H9 (cell line): Measurements from ENCODE around the gene SCUBE1. TPM values are rescaled to one million over a fixed set of nuclear protein-coding genes. Genes with fewer than 3 reads are reported as not detected.

Experiments used
- DNase-seq: peaks from one replicate; pipeline ENCODE4 v3.0.0-alpha.2; 2017
- H2AFZ ChIP-seq: one replicate; pipeline ENCODE4 v1.6.1; 2013; ENCODE audit warnings: mild to moderate bottlenecking, low read length, control low read depth, moderate library complexity
- H2AK5ac ChIP-seq: 2 replicates; pipeline ENCODE4 v1.6.1; 2013; ENCODE audit warnings: low read length, control low read depth, mixed read lengths; ENCODE audit not compliant: insufficient read length
- H2BK120ac ChIP-seq: one replicate; pipeline ENCODE4 v1.6.1; 2013; ENCODE audit warnings: low read depth, mild to moderate bottlenecking, low read length, control low read depth, inconsistent platforms; ENCODE audit not compliant: poor library complexity, severe bottlenecking
- H2BK12ac ChIP-seq: 2 replicates; pipeline ENCODE4 v1.6.1; 2013; ENCODE audit warnings: low read length, control low read depth, mixed read lengths, low read depth; ENCODE audit not compliant: insufficient read length
- H2BK15ac ChIP-seq: 2 replicates; pipeline ENCODE4 v1.6.1; 2013; ENCODE audit warnings: low read depth, low read length, control low read depth
- H2BK20ac ChIP-seq: one replicate; pipeline ENCODE4 v1.6.1; 2013; ENCODE audit warnings: low read depth, mild to moderate bottlenecking, low read length, control low read depth, inconsistent platforms; ENCODE audit not compliant: poor library complexity, severe bottlenecking
- H2BK5ac ChIP-seq: 2 replicates; pipeline ENCODE4 v1.6.1; 2013; ENCODE audit warnings: low read length, control low read depth, mixed read lengths; ENCODE audit not compliant: insufficient read length
- H3K14ac ChIP-seq: 2 replicates; pipeline ENCODE4 v1.6.1; 2013; ENCODE audit warnings: low read length, control low read depth; ENCODE audit not compliant: insufficient read depth
- H3K18ac ChIP-seq: 2 replicates; pipeline ENCODE4 v1.6.1; 2013; ENCODE audit warnings: low read depth, mild to moderate bottlenecking, mixed read lengths, low read length, control low read depth; ENCODE audit not compliant: insufficient read length
- H3K23ac ChIP-seq: 2 replicates; pipeline ENCODE4 v1.6.1; 2013; ENCODE audit warnings: low read length, control low read depth, mixed read lengths, low read depth; ENCODE audit not compliant: insufficient read length
- H3K23me2 ChIP-seq: 2 replicates; pipeline ENCODE4 v1.6.1; 2013; ENCODE audit warnings: low read depth, mild to moderate bottlenecking, mixed read lengths, low read length, control low read depth; ENCODE audit not compliant: insufficient read length, poor library complexity, severe bottlenecking
- H3K27ac ChIP-seq: 2 replicates; pipeline ENCODE4 v1.5.1; 2013; ENCODE audit warnings: low read length, control low read depth, mixed read lengths, low read depth; ENCODE audit not compliant: insufficient read length
- H3K27me3 ChIP-seq: 2 replicates; pipeline ENCODE4 v1.6.1; 2013; ENCODE audit warnings: low read length, control low read depth, inconsistent platforms; ENCODE audit not compliant: insufficient read depth
- H3K4ac ChIP-seq: 2 replicates; pipeline ENCODE4 v1.6.1; 2013; ENCODE audit warnings: low read depth, mild to moderate bottlenecking, control low read depth, inconsistent platforms, low read length, moderate library complexity
- H3K4me1 ChIP-seq: 2 replicates; pipeline ENCODE4 v1.6.1; 2013; ENCODE audit warnings: low read length, control low read depth, inconsistent platforms; ENCODE audit not compliant: insufficient read depth
- H3K4me2 ChIP-seq: 2 replicates; pipeline ENCODE4 v1.6.1; 2013; ENCODE audit warnings: low read length, control low read depth, mixed read lengths; ENCODE audit not compliant: insufficient read length, insufficient read depth
- H3K56ac ChIP-seq: 2 replicates; pipeline ENCODE4 v1.6.1; 2013; ENCODE audit warnings: low read depth, mild to moderate bottlenecking, mixed read lengths, low read length, control low read depth; ENCODE audit not compliant: insufficient read length
- H3K79me1 ChIP-seq: 2 replicates; pipeline ENCODE4 v1.6.1; 2013; ENCODE audit warnings: low read depth, mild to moderate bottlenecking, moderate library complexity, low read length, control low read depth, inconsistent platforms; ENCODE audit not compliant: insufficient read depth, poor library complexity, severe bottlenecking
- H3K79me2 ChIP-seq: 2 replicates; pipeline ENCODE4 v1.6.1; 2013; ENCODE audit warnings: low read length, control low read depth, inconsistent platforms; ENCODE audit not compliant: insufficient read depth
- H3K9ac ChIP-seq: 2 replicates; pipeline ENCODE4 v1.6.1; 2013; ENCODE audit warnings: low read length, control low read depth, mixed read lengths; ENCODE audit not compliant: insufficient read length; ENCODE audit errors: extremely low read depth
- H3K9me3 ChIP-seq: one replicate; pipeline ENCODE4 v1.6.1; 2013; ENCODE audit warnings: low read depth, low read length, inconsistent platforms; ENCODE audit not compliant: control insufficient read depth
- H3T11ph ChIP-seq: one replicate; pipeline ENCODE4 v1.6.1; 2013; ENCODE audit warnings: mild to moderate bottlenecking, low read length, control low read depth, inconsistent platforms
- H4K20me1 ChIP-seq: one replicate; pipeline ENCODE4 v1.6.1; 2013; ENCODE audit not compliant: control insufficient read depth, insufficient read length, insufficient read depth
- H4K5ac ChIP-seq: 2 replicates; pipeline ENCODE4 v1.6.1; 2013; ENCODE audit warnings: low read depth, mild to moderate bottlenecking, mixed read lengths, low read length, control low read depth; ENCODE audit not compliant: insufficient read length
- H4K8ac ChIP-seq: replicated peaks from 2 replicates; pipeline ENCODE4 v1.6.1; 2013; ENCODE audit warnings: low read length, control low read depth, mixed read lengths, low read depth; ENCODE audit not compliant: insufficient read length
- H4K91ac ChIP-seq: 2 replicates; pipeline ENCODE4 v1.6.1; 2013; ENCODE audit warnings: low read depth, mild to moderate bottlenecking, moderate library complexity, mixed read lengths, low read length, control low read depth; ENCODE audit not compliant: insufficient read length
- H3K27ac Mint-ChIP-seq, 3 experiments: 2 replicates in 2 of 3; 3 replicates in 1 of 3; pipeline ENCODE4 v1.8.0; 2020 to 2021; ENCODE audit warnings: mixed read lengths in 3 of 3, mild to moderate bottlenecking in 1 of 3, moderate library complexity in 1 of 3
- H3K27me3 Mint-ChIP-seq: 2 replicates; pipeline ENCODE4 v1.8.0; 2021; ENCODE audit warnings: low read depth, mild to moderate bottlenecking, moderate library complexity, mixed read lengths
- H3K36me3 Mint-ChIP-seq, 3 experiments: 2 replicates in 2 of 3; 3 replicates in 1 of 3; pipeline ENCODE4 v1.8.0; 2020 to 2021; ENCODE audit warnings: low read depth in 3 of 3, mixed read lengths in 3 of 3; ENCODE audit not compliant: insufficient read depth in 1 of 3
- H3K4me1 Mint-ChIP-seq, 2 experiments: 2 replicates each; pipeline ENCODE4 v1.8.0; 2020; ENCODE audit warnings: mixed read lengths in 2 of 2
- H3K4me3 Mint-ChIP-seq, 2 experiments: 2 replicates in 1 of 2; 3 replicates in 1 of 2; pipeline ENCODE4 v1.8.0; 2020 to 2021; ENCODE audit warnings: mild to moderate bottlenecking in 2 of 2, mixed read lengths in 2 of 2, moderate library complexity in 1 of 2
- H3K9me3 Mint-ChIP-seq, 2 experiments: 2 replicates in 1 of 2; 3 replicates in 1 of 2; pipeline ENCODE4 v1.8.0; 2020; ENCODE audit warnings: mild to moderate bottlenecking in 2 of 2, mixed read lengths in 2 of 2, moderate library complexity in 1 of 2
- CTCF ChIP-seq: fragments of 200-600 bp; sonication (generic); conservative IDR thresholded peaks from 3 replicates; pipeline ENCODE4 v1.8.0; 2021; ENCODE audit warnings: antibody characterized with exemption, mild to moderate bottlenecking
- WGBS: extraction: QIAGEN DNeasy Blood & Tissue Kit; methylation state at CpG from one replicate; pipeline ENCODE4 v1.1.7; 2013; ENCODE audit warnings: missing lambda C conversion rate, low lambda C conversion rate, mixed read lengths; ENCODE audit not compliant: insufficient read length; ENCODE audit errors: extremely low coverage; 5-methylcytosine and 5-hydroxymethylcytosine counted together
- total RNA-seq: library from RNA; stranded (reverse); gene quantifications from 2 replicates; pipeline ENCODE4 v1.2.1, GENCODE V29; 2021

Gene SCUBE1
- total RNA-seq, 1 experiment from 2014 or later = 1.2 TPM

DNA sequence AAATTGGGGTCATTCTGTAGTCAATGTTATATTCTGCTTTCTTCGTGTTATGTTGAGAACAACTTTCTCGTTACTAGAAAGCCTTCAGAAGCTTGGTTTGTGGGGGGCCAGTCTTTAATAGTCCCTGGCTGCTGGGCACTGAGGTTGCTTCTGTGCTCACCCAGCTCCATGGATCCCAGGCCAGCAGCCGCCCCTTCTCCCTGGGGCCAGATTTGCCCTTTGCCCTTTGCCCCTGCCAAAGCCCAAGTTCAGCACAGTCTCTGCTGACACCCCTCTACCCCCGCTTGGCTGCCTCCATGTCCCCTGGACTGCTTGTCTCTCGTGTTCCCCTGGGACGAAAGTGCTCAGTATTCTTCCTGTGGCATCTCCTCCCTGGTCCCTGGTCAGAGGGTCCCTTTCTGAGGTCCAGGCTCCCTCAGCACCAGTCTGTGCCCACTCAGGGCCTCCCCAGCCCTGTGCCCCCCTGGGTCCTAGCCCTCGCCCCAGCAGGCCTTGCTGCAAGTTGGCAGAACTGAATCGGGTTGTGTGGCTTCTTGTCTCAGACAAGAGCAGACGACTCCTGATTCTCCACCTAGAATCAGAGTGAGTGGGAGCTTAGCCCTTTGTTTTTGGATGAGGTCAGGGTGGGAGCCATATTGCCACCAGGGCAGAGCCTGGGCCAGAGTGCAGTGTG lies 185.2 kb downstream of the SCUBE1 start:
- Histone ChIP-seq H3K9me3 (no peaks in the 10 kb centered on the region), H2BK120ac (no peak overlapping the region), H4K8ac (no peak overlapping the region), H4K91ac (no peak overlapping the region), H3K56ac (no peak overlapping the region), H3K4me1 (no peaks in the 10 kb centered on the region), H3K27me3 (no peaks in the 10 kb centered on the region), H2BK20ac (no peak overlapping the region), H4K20me1 (no peaks in the 10 kb centered on the region), H3K14ac (peak overlapping the region; percentile 25; the same call in 1 of the 2 replicates), H3K9ac (no peak overlapping the region), H3K4ac (no peak overlapping the region), H3K23ac (no peak overlapping the region), H2AFZ (no peak overlapping the region), H3K27ac (no peak overlapping the region), H2BK12ac (no peak overlapping the region), H2AK5ac (no peak overlapping the region), H2BK15ac (no peak overlapping the region), H4K5ac (no peak overlapping the region), H3K18ac (no peak overlapping the region), H3K79me1 (no peaks in the 10 kb centered on the region), H3K23me2 (no peaks in the 10 kb centered on the region), H3T11ph (no peak overlapping the region), H3K79me2 (no peaks in the 10 kb centered on the region), H2BK5ac (no peak overlapping the region), H3K4me2 (no peak overlapping the region)
- TF ChIP-seq CTCF = no peak
- no peaks in the 10 kb centered on the region for H3K36me3 Mint-ChIP-seq
- WGBS = no CpG with 5 or more reads among the region's 9 CpGs
- H3K27me3 Mint-ChIP-seq = peaks cover 4% of the 10 kb centered on the region
- no peak for DNase-seq
- H3K4me1 Mint-ChIP-seq = peaks cover 0 to 14% of the 10 kb centered on the region in 2 experiments; a peak in 3 of 4 replicates
- peak overlapping the region in 1 of 3 experiments; percentile 88; a peak in 1 of 7 replicates for H3K27ac Mint-ChIP-seq
- no peaks in the 10 kb centered on the region for H3K9me3 Mint-ChIP-seq
- no peak overlapping the region for H3K4me3 Mint-ChIP-seq
